Activated CD8-positive, alpha-beta memory T cell treated with anti-CD3 and anti-CD28 coated beads, Interleukin-2, amount 10 ng/mL, durations not matched to agents 7 days and 5 days (primary cell): ENCODE measurements around the gene FOXF1. TPM values are rescaled to one million over a fixed set of nuclear protein-coding genes. Genes with fewer than 3 reads are reported as not detected.

Source experiments
- ATAC-seq: fragments of 150-1000 bp; cut with Tn5 transposase; one replicate; pipeline ENCODE4 v1.10.0; 2021; ENCODE audit warnings: moderate library complexity
- CTCF ChIA-PET: fragments of 350-600 bp; sonication (Branson Sonifier 250); formaldehyde crosslinking; loops from one replicate; lab custom pipeline; 2021; ENCODE audit warnings: antibody characterized with exemption; lab: Charles Lee
- DNase-seq: peaks from one replicate; pipeline ENCODE4 v3.0.0-alpha.2; 2020
- H3K27ac Mint-ChIP-seq: one replicate; pipeline ENCODE4 v1.8.0; 2021; ENCODE audit warnings: mild to moderate bottlenecking, mixed read lengths
- H3K27me3 Mint-ChIP-seq: one replicate; pipeline ENCODE4 v1.8.0; 2021; ENCODE audit warnings: mixed read lengths
- H3K36me3 Mint-ChIP-seq: one replicate; pipeline ENCODE4 v1.8.0; 2021; ENCODE audit warnings: mild to moderate bottlenecking, mixed read lengths
- H3K4me1 Mint-ChIP-seq: one replicate; pipeline ENCODE4 v1.8.0; 2021; ENCODE audit warnings: mixed read lengths
- H3K4me3 Mint-ChIP-seq: one replicate; pipeline ENCODE4 v1.8.0; 2021; ENCODE audit warnings: mild to moderate bottlenecking, moderate library complexity, mixed read lengths
- H3K9me3 Mint-ChIP-seq: one replicate; pipeline ENCODE4 v1.8.0; 2022; ENCODE audit warnings: low read depth, mixed read lengths
- total RNA-seq, 2 experiments: library from RNA; stranded (reverse); gene quantifications; one replicate each; pipeline ENCODE4 v1.2.3, GENCODE V29; 2021

The FOXF1 gene
- total RNA-seq, 2 experiments from 2014 or later, result not detected

DNA sequence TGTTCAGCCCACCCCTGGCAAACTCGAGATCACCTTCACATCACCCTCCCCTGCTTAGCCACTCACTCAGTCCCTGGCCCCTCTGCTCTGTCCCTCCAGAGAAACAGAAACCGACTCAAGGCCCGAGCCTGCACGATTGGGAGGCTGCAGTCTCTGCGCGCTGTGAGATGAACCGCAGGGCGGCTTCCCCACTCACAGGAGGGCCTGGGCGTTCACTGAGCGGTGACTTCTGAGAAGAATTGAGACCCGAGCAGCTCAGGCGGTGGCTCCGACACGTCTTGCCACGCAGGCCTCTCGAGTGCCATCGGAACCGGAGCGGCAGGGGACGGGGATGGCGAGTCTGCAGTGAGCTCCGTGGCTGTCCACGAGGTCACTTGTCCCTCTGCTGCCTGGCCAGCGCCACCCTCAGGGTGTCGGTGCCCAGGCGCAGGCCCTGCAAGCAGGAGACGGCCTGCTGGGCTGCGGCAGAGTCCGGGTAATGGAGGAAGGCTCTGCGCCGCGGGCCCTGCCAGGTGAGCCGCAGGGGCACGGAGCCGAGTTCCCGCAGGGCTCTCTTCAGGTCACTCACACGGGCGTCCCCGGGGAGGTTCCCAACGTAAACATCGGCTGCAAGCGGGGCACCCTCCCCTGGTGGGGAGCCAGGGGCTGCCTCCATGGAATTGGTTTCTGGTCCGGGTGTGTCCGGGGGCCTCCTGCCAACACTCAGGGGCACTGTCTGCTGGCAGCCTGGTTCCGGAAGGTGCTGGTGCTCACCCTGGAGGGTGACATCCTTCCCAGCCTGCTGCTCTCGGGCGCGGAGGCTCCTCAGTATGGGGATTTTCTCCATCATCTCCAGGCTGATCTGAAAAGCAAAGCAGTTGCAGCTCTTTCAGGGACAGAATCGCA, 21.6 kb downstream of the FOXF1 start:
- ATAC-seq, result no peak
- no peak overlapping the region for H3K4me3 Mint-ChIP-seq

DNA sequence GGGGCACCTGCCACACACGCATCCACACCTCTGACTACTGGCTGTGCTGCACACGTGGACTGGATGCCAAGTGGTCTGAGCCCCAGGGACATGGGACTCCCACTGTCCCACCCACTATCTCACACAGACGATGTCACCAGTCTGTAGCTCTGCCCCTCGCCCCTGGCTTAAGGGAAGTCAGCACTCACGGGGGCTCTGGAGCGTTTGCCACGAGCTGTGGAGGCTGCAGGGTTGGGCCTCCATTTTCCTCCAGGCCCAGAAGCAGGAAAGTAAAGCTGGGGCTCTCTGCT, 22.1 kb downstream of the FOXF1 start:
- Mint-ChIP-seq H3K27me3 (no peaks in the 10 kb centered on the region), H3K4me3 (no peak overlapping the region), H3K9me3 (no peaks in the 10 kb centered on the region), H3K36me3 (peaks cover 2% of the 10 kb centered on the region), H3K4me1 (no peaks in the 10 kb centered on the region), H3K27ac (no peak overlapping the region)
- no peak for ATAC-seq
- CTCF ChIA-PET, result interaction anchor here (0.8 to 1.1 kb wide), 2 partner anchors 30 to 32 kb away, joined by 3 to 4 read pairs; no protein-coding TSS in a partner anchor
- DNase-seq, result no peak

More for the DNA sequence above, 21.6 kb downstream of the FOXF1 start:
- no peaks in the 10 kb centered on the region for H3K9me3 Mint-ChIP-seq
- CTCF ChIA-PET, result no interaction called here
- H3K36me3 Mint-ChIP-seq, result peaks cover 2% of the 10 kb centered on the region
- no peak overlapping the region for H3K27ac Mint-ChIP-seq
- no peaks in the 10 kb centered on the region for H3K4me1 Mint-ChIP-seq
- no peak for DNase-seq
- no peaks in the 10 kb centered on the region for H3K27me3 Mint-ChIP-seq

GRCh38 chr16:86533076-86533475, 22.7 kb downstream of the FOXF1 start:
- DNase-seq (no peak), ATAC-seq (no peak)
- Mint-ChIP-seq H3K9me3 (no peaks in the 10 kb centered on the region), H3K36me3 (peaks cover 2% of the 10 kb centered on the region), H3K4me1 (no peaks in the 10 kb centered on the region), H3K4me3 (no peak overlapping the region), H3K27me3 (no peaks in the 10 kb centered on the region), H3K27ac (no peak overlapping the region)
- CTCF ChIA-PET, result interaction anchor here (0.8 to 1.1 kb wide), 2 partner anchors 30 to 32 kb away, joined by 3 to 4 read pairs; no protein-coding TSS in a partner anchor

DNA sequence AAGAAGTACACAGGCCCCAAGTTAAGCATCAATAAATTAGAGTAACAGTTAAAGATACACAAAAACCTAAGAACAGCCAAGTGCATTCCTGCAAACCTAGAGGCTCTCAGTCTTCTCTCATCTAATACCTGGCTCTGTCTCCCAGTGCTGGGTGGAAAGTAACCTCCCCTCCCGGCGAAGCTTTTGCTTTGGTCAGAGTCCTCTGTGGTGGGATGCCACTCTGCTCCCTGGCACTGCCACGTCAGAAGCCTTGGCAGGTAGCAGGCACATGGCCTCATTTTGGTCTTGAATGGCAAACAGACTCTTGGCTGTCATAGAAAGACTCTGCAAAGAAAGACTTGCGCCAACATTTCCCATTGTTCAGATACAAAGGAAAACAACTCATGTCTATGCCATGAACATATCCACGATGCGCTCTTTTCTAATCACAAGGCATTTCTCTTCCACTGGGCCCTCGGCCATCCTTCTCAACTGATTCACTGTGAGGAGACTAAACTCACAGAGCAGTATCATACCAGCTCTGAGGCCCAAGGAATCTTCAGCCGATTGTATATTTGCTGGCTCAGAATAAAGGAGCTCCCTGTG, 23.5 kb downstream of the FOXF1 start:
- H3K4me3 Mint-ChIP-seq, result no peak overlapping the region
- H3K36me3 Mint-ChIP-seq, result peaks cover 3% of the 10 kb centered on the region
- H3K27me3 Mint-ChIP-seq, result no peaks in the 10 kb centered on the region
- no peak for DNase-seq
- no peaks in the 10 kb centered on the region for H3K4me1 Mint-ChIP-seq
- CTCF ChIA-PET, result interaction anchor here (1.1 kb wide), 1 partner anchor 14 kb away, joined by 3 read pairs; no protein-coding TSS in a partner anchor
- no peak overlapping the region for H3K27ac Mint-ChIP-seq
- no peak for ATAC-seq
- H3K9me3 Mint-ChIP-seq, result no peaks in the 10 kb centered on the region

- no peak overlapping the region for H3K27ac Mint-ChIP-seq
- CTCF ChIA-PET, result no interaction called here
- ATAC-seq (no peak), DNase-seq (no peak)
- H3K9me3 Mint-ChIP-seq, result no peaks in the 10 kb centered on the region
- no peaks in the 10 kb centered on the region for H3K27me3 Mint-ChIP-seq
- no peak overlapping the region for H3K4me3 Mint-ChIP-seq
- peaks cover 1% of the 10 kb centered on the region for H3K36me3 Mint-ChIP-seq
- H3K4me1 Mint-ChIP-seq, result no peaks in the 10 kb centered on the region
These were observed 24.7 kb downstream of the FOXF1 start for GRCh38 chr16:86534779-86535615.

DNA sequence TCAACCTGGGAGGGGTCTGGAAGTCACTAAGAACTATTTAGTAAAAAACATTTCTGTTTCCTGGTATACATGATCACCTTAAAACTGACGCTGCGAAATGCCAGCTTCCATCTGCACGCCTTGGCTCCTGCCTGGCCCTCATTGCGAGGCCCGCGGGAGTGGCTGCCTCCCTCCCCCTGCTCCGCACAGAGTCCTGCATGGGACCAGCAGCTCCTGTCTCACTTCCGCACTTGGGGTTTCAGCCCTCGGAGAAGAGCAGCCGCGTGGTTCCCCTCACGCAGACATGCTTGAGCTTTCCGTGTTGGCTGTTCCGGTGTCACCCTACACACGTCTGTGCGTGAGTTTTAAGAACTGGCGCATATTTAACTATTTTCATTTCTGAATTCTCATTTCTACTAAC, 26.3 kb downstream of the FOXF1 start:
- Mint-ChIP-seq H3K36me3 (peaks cover 1% of the 10 kb centered on the region), H3K4me3 (no peak overlapping the region), H3K27ac (no peak overlapping the region), H3K4me1 (no peaks in the 10 kb centered on the region), H3K9me3 (no peaks in the 10 kb centered on the region), H3K27me3 (no peaks in the 10 kb centered on the region)
- DNase-seq, result no peak
- CTCF ChIA-PET, result interaction anchor here (0.7 to 1.3 kb wide), 2 partner anchors 26 to 464 kb away, joined by 3 read pairs; no protein-coding TSS in a partner anchor
- ATAC-seq, result no peak

DNA sequence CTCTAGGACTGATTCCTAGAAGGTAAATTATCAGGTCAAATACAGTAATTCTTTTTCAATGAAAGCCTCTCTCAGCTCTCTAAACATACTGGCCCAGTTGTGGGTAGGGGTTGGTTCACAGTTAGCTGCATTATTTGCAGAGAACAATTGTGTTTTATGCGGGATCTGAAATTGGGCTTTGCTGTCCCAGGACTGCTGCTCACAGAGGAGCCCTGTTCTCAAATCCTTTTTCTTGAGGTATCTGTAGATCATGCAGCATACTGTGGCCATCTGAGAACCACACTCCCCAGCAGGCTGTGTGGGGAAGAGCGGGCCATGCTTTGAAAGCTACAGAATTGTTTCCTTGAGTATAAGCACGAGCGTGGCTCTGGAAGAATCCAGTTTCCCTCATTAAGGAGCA, 27.2 kb downstream of the FOXF1 start:
- peaks cover 1% of the 10 kb centered on the region for H3K36me3 Mint-ChIP-seq
- no peaks in the 10 kb centered on the region for H3K4me1 Mint-ChIP-seq
- ATAC-seq, result no peak
- H3K9me3 Mint-ChIP-seq, result no peaks in the 10 kb centered on the region
- no peak for DNase-seq
- no peak overlapping the region for H3K4me3 Mint-ChIP-seq
- CTCF ChIA-PET, result interaction anchor here (0.7 to 1.3 kb wide), 2 partner anchors 26 to 465 kb away, joined by 3 read pairs; no protein-coding TSS in a partner anchor
- no peaks in the 10 kb centered on the region for H3K27me3 Mint-ChIP-seq
- H3K27ac Mint-ChIP-seq, result no peak overlapping the region

DNA sequence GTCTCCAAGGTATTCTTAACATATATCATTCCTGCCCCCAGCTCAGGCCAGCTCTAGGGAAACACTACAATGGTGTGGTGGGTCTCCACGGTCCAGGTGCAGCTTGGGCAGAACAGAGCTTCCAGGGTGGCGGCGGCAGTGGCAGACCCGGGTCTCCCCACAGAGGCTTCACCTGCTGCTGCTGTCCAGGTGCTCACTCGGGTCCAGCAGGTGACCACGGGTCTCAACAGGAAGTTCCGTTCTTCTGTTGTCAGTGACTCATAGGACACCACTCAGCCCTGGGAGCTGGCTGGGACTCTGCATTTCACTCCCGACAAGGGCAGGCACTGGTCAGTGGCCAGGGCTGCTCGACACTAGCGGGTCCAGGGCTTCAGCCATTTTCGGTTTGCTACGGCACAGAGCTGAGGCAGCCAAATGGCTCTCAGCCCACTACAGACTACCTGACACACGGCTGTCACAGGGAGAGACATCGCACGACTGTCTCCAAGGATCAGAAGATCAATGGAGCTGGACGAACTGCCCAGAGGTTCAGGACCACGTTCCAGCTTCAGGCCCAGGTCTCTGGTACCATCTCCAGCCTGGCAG, 28.0 kb downstream of the FOXF1 start:
- H3K27me3 Mint-ChIP-seq, result no peaks in the 10 kb centered on the region
- peaks cover 1% of the 10 kb centered on the region for H3K36me3 Mint-ChIP-seq
- H3K4me3 Mint-ChIP-seq, result no peak overlapping the region
- H3K9me3 Mint-ChIP-seq, result no peaks in the 10 kb centered on the region
- no peaks in the 10 kb centered on the region for H3K4me1 Mint-ChIP-seq
- ATAC-seq (no peak), DNase-seq (no peak)
- CTCF ChIA-PET, result no interaction called here
- H3K27ac Mint-ChIP-seq, result no peak overlapping the region

DNA sequence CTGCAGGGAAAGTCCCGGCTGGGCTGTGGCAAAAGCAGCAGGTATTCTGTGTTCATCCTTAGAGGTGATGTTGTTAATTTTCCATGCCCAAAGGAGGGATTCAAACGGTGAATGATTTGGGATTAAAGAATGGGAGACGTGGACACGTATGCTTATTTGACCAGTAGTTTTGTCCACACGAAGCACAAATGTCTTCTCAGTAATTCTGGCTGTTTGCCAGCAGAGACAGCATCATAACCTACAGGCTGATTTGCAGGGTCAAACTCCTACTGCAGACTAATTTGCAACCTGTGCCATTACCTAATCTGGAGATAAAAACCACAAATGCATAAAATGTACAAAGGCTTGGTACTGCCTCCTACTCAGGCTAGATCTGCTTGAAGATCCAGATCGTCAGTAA, 30.6 kb downstream of the FOXF1 start:
- no peaks in the 10 kb centered on the region for H3K4me1 Mint-ChIP-seq
- no peak overlapping the region for H3K4me3 Mint-ChIP-seq
- H3K36me3 Mint-ChIP-seq, result peaks cover 9% of the 10 kb centered on the region
- H3K27ac Mint-ChIP-seq, result no peak overlapping the region
- H3K9me3 Mint-ChIP-seq, result no peaks in the 10 kb centered on the region
- DNase-seq, result no peak
- no peaks in the 10 kb centered on the region for H3K27me3 Mint-ChIP-seq
- ATAC-seq, result no peak
- CTCF ChIA-PET, result no interaction called here

DNA sequence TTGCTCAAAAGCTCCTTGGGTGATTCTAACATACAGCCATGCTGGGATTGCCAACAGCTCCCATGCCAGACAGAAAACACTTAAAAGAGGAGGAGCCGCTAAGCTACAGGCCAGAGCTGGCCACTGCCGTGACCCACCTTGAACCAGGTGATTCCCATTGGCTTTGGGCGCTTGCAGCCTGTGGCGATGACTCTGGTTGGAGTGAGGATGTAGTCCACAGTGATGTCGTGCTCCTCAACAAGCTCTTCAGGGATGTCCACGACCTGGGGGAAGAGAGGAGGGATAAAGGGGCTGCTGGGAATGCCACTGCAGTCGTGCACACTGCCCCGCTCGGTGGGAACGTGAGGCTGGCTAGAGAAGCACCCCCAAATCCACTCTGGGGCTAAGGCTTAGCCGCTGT, 31.2 kb downstream of the FOXF1 start:
- Mint-ChIP-seq H3K9me3 (no peaks in the 10 kb centered on the region), H3K4me1 (no peaks in the 10 kb centered on the region), H3K4me3 (no peak overlapping the region), H3K27me3 (no peaks in the 10 kb centered on the region), H3K36me3 (peaks cover 9% of the 10 kb centered on the region), H3K27ac (no peak overlapping the region)
- ATAC-seq (no peak), DNase-seq (no peak)
- CTCF ChIA-PET, result no interaction called here

DNA sequence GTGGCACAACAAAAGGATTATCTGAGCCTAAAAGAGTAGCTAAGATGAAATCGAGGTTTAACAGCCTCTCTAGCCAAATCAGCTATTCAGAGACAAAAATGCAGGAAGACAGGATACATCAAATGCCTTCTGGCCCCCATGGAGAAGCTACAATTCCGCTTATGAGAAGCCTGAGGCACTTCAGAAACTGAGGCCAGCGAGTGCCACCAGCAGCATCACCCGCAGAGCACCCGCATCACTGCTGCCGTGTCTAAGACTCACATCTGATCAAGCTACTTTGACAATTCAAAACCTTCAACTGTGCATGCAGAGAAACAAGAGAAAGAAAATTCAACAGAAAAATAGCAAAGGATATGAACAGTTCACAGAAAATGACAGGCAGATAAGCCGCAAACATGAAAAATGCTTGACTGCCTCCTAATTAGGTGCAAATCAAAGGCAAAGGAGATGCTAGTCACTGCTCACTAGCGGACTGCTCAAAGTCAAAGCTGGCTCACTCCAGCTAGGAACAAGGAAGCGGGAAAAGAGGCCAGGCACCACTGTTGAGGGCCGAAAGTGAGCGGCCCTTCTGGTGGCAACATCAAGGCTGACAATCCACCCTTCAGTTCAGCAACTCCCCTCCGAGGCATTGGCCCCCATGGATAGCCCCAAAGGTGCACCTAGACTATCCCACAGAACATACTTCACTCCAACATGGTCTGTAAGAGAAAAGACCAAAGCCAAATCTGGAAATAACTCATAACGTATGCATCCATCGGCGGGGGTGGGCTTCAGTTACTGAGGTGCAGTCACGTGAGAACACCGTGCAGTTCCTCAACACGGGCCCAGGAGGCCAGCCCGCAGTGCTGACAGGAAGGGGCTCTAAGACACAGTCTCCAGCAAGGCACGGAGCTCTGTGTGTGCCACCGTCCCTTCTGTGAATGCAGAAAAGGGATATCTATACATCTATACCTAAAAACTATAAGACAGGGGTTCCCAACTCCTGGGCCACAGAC, 32.7 kb downstream of the FOXF1 start:
- DNase-seq (no peak), ATAC-seq (no peak)
- Mint-ChIP-seq H3K4me1 (no peaks in the 10 kb centered on the region), H3K9me3 (no peaks in the 10 kb centered on the region), H3K36me3 (peaks cover 11% of the 10 kb centered on the region), H3K4me3 (no peak overlapping the region), H3K27me3 (no peaks in the 10 kb centered on the region), H3K27ac (no peak overlapping the region)
- CTCF ChIA-PET, result no interaction called here

GRCh38 chr16:86545481-86545880, 35.2 kb downstream of the FOXF1 start:
- H3K4me3 Mint-ChIP-seq, result no peak overlapping the region
- CTCF ChIA-PET, result no interaction called here
- no peak for ATAC-seq
- no peak overlapping the region for H3K27ac Mint-ChIP-seq
- no peaks in the 10 kb centered on the region for H3K27me3 Mint-ChIP-seq
- no peak for DNase-seq
- peaks cover 4% of the 10 kb centered on the region for H3K4me1 Mint-ChIP-seq
- peaks cover 12% of the 10 kb centered on the region for H3K36me3 Mint-ChIP-seq
- H3K9me3 Mint-ChIP-seq, result no peaks in the 10 kb centered on the region
